Transverse colon (tissue), 4 donors: Measurements from ENCODE around the gene CBX7.

Source experiments
- CTCF ChIP-seq, 5 experiments: fragments of 200-600 bp in 3 of 5; fragments of 450-650 bp in 2 of 5; sonication (generic) in 3 of 5; IDR thresholded peaks; 1 replicate in 2 of 5; 2 replicates in 3 of 5; pipeline ENCODE4 v1.5.1; 2016 to 2017; ENCODE audit warnings: antibody characterized with exemption in 5 of 5, inconsistent platforms in 3 of 5, mild to moderate bottlenecking in 2 of 5, moderate library complexity in 1 of 5
- EP300 ChIP-seq: sonication (generic); formaldehyde crosslinking; IDR thresholded peaks from one replicate; pipeline ENCODE4 v1.6.1; 2017; ENCODE audit warnings: antibody characterized with exemption, low read depth
- POLR2A ChIP-seq: fragments of 450-650 bp; IDR thresholded peaks from one replicate; pipeline ENCODE4 v1.6.1; 2016; ENCODE audit warnings: antibody characterized with exemption, mild to moderate bottlenecking, moderate library complexity
- POLR2AphosphoS5 ChIP-seq, 3 donors: sonication (generic); formaldehyde crosslinking; IDR thresholded peaks; one replicate each; pipeline ENCODE4 v1.6.1; 2016; ENCODE audit warnings: antibody characterized with exemption in 3 of 3

- no peak for TF ChIP-seq POLR2A
- TF ChIP-seq CTCF (IDR thresholded peaks at IDR 0.05): no peak
- TF ChIP-seq EP300: no peak
- no peak for TF ChIP-seq POLR2AphosphoS5 (IDR thresholded peaks at IDR 0.05)
Measured at GRCh38 chr22:39139933-39140332, 12.5 kb downstream of the CBX7 start.
